GM12878 (cell line): Measurements from ENCODE around the gene BMPR1B. TPM values are rescaled to one million over a fixed set of nuclear protein-coding genes. Genes with fewer than 3 reads are reported as not detected.

Experiments used
- ATAC-seq: fragments of 200-7000 bp; cut with Tn5 transposase; 3 replicates; pipeline ENCODE4 v1.9.1; 2020; ENCODE audit warnings: mild to moderate bottlenecking, moderate library complexity
- BruUV-seq: library from RNA; stranded (reverse); fragments of 400-500 nt; replicated peaks from 2 replicates; lab custom pipeline; 2021; lab: Mats Ljungman, UMichigan
- CTCF ChIA-PET: fragments of 300-600 bp; sonication (Branson Sonifier 250); formaldehyde crosslinking; extraction: SDS; loops from one replicate; lab custom pipeline; 2021; ENCODE audit warnings: inconsistent platforms; lab: Yijun Ruan, JAX
- POLR2A ChIA-PET: fragments of 350-600 bp; formaldehyde crosslinking; extraction: SDS; loops from one replicate; lab custom pipeline; 2021; ENCODE audit warnings: inconsistent platforms; lab: Charles Lee
- RAD21 ChIA-PET: fragments of 300-600 bp; sonication (Branson Sonifier 250); formaldehyde crosslinking; loops from one replicate; lab custom pipeline; 2023; ENCODE audit warnings: antibody characterized with exemption; ENCODE audit not compliant: unreplicated experiment; lab: Charles Lee
- SMC1A ChIA-PET: fragments of 300-600 bp; sonication (Branson Sonifier 250); formaldehyde crosslinking; loops from one replicate; lab custom pipeline; 2023; ENCODE audit not compliant: unreplicated experiment, uncharacterized antibody; lab: Charles Lee
- DNase-seq: peaks from one replicate; pipeline ENCODE4 v3.0.0-alpha.2; 2011; ENCODE audit warnings: low read depth, low spot score
- FAIRE-seq: peaks from 3 replicates; lab custom pipeline; 2011; peaks lifted over from hg19 to GRCh38; lab: Jason Lieb, UNC
- H2AFZ ChIP-seq: 2 replicates; pipeline ENCODE4 v1.6.0; 2011; ENCODE audit warnings: low read depth, low read length, control low read depth; ENCODE audit not compliant: control insufficient read depth
- H3K27ac ChIP-seq: 2 replicates; pipeline ENCODE4 v1.5.1; 2011; ENCODE audit warnings: control low read depth; ENCODE audit not compliant: control insufficient read depth, insufficient read depth
- H3K27me3 ChIP-seq, 2 experiments: replicated peaks in 1 of 2; 2 replicates each; pipeline versions ENCODE4 v1.6.0 to v1.6.1; 2011; ENCODE audit warnings: low read length in 1 of 2; ENCODE audit not compliant: control insufficient read depth in 2 of 2, insufficient read depth in 2 of 2
- H3K36me3 ChIP-seq, 2 experiments: 2 replicates each; pipeline ENCODE4 v1.5.1; 2011; ENCODE audit warnings: low read length in 1 of 2; ENCODE audit not compliant: control insufficient read depth in 2 of 2, insufficient read depth in 2 of 2
- H3K4me1 ChIP-seq: 2 replicates; pipeline ENCODE4 v1.6.1; 2011; ENCODE audit warnings: mild to moderate bottlenecking, low read length, moderate library complexity, mixed read lengths; ENCODE audit not compliant: control insufficient read depth, insufficient read depth
- H3K4me2 ChIP-seq: 2 replicates; pipeline ENCODE4 v1.6.0; 2011; ENCODE audit warnings: control low read depth; ENCODE audit not compliant: control insufficient read depth, insufficient read depth
- H3K4me3 ChIP-seq: fragments of 200-600 bp; sonication (generic); 2 replicates; pipeline ENCODE4 v1.5.1; 2016
- H3K79me2 ChIP-seq: 2 replicates; pipeline ENCODE4 v1.6.0; 2011; ENCODE audit warnings: low read length; ENCODE audit not compliant: control insufficient read depth, insufficient read depth
- H3K9ac ChIP-seq: 2 replicates; pipeline ENCODE4 v1.8.0; 2011; ENCODE audit warnings: low read length, control low read depth, mixed read lengths; ENCODE audit not compliant: control insufficient read depth, insufficient read depth
- H3K9me3 ChIP-seq: replicated peaks from 3 replicates; pipeline ENCODE4 v1.5.1; 2011; ENCODE audit warnings: mild to moderate bottlenecking, low read length; ENCODE audit not compliant: control insufficient read depth, insufficient read depth
- H4K20me1 ChIP-seq: 2 replicates; pipeline ENCODE4 v1.6.0; 2011; ENCODE audit not compliant: control insufficient read depth, insufficient read depth
- CHD2 ChIP-seq: IDR thresholded peaks from 2 replicates; pipeline ENCODE4 v1.6.1; 2011; ENCODE audit warnings: low read depth, low read length, improper control_type of control experiment, borderline replicate concordance
- CREM ChIP-seq: IDR thresholded peaks from 2 replicates; pipeline ENCODE4 v1.6.1; 2014; ENCODE audit warnings: antibody characterized with exemption, low read depth
- ETV6 ChIP-seq, 2 experiments: fragments of 450-650 bp in 1 of 2; IDR thresholded peaks in 1 of 2; conservative IDR thresholded peaks in 1 of 2; 2 replicates each; pipeline ENCODE4 v1.6.1; 2014; ENCODE audit warnings: antibody characterized with exemption in 1 of 2, borderline replicate concordance in 1 of 2, low read depth in 1 of 2, mild to moderate bottlenecking in 1 of 2, moderate library complexity in 1 of 2
- IKZF2 ChIP-seq, 2 experiments: fragments of 450-650 bp; IDR thresholded peaks; 2 replicates each; pipeline ENCODE4 v1.6.1; 2017; ENCODE audit warnings: mild to moderate bottlenecking in 2 of 2, moderate library complexity in 2 of 2
- IRF4 ChIP-seq: IDR thresholded peaks from 2 replicates; pipeline ENCODE4 v1.6.1; 2011; ENCODE audit warnings: low read depth, low read length
- MAX ChIP-seq: IDR thresholded peaks from 2 replicates; pipeline ENCODE4 v1.6.1; 2012; ENCODE audit warnings: low read depth, low read length, improper control_type of control experiment
- MTA3 ChIP-seq: IDR thresholded peaks from 2 replicates; pipeline ENCODE4 v1.6.1; 2012; ENCODE audit warnings: low read length, inconsistent platforms, borderline replicate concordance
- NFXL1 ChIP-seq: fragments of 450-650 bp; IDR thresholded peaks from 2 replicates; pipeline ENCODE4 v1.6.1; 2017; ENCODE audit warnings: antibody characterized with exemption, mild to moderate bottlenecking, borderline replicate concordance
- POLR2A ChIP-seq: IDR thresholded peaks from 2 replicates; pipeline ENCODE4 v1.6.1; 2011; ENCODE audit warnings: low read depth, mild to moderate bottlenecking, low read length
- RFX5 ChIP-seq: IDR thresholded peaks from 2 replicates; pipeline ENCODE4 v1.6.1; 2011; ENCODE audit warnings: low read depth, low read length, improper control_type of control experiment
- SPI1 ChIP-seq: IDR thresholded peaks from 2 replicates; pipeline ENCODE4 v1.6.1; 2011; ENCODE audit warnings: low read depth, mild to moderate bottlenecking, low read length, moderate library complexity, borderline replicate concordance; ENCODE audit not compliant: insufficient read depth
- SREBF2 ChIP-seq: IDR thresholded peaks from 2 replicates; pipeline ENCODE4 v1.6.1; 2012; ENCODE audit warnings: mild to moderate bottlenecking, low read length
- TARDBP ChIP-seq: IDR thresholded peaks from 2 replicates; pipeline ENCODE4 v1.6.1; 2016; ENCODE audit warnings: borderline replicate concordance
- ZBED1 ChIP-seq: IDR thresholded peaks from 2 replicates; pipeline ENCODE4 v1.6.1; 2016; ENCODE audit warnings: borderline replicate concordance
- WGBS: methylation state at CpG from one replicate; pipeline ENCODE4 v1.1.6; 2016; ENCODE audit warnings: low lambda C conversion rate; ENCODE audit not compliant: insufficient replicate concordance, insufficient coverage; ENCODE audit errors: missing lambda C conversion rate; 5-methylcytosine and 5-hydroxymethylcytosine counted together
- in situ Hi-C: fragments of 300-500 bp; cut with MboI; formaldehyde crosslinking; loops from 9 replicates; pipeline ENCODE4 v1.14.3; 2018; ENCODE audit warnings: mixed read lengths
- intact Hi-C: fragments of 100-400 bp; cut with micrococcal nuclease; formaldehyde crosslinking; loops from one replicate; pipeline ENCODE4 v1.14.2; 2022; ENCODE audit not compliant: unreplicated experiment
- polyA plus RNA-seq, 11 experiments: library from polyadenylated mRNA; depleted of rRNA in 4 of 11; unstranded in 6 of 11; stranded (reverse) in 5 of 11; fragments of >200 nt; fragmentation: Nextera tagmentation in 4 of 11; fragmentation: Illumina TruSeq in 1 of 11; extraction: Ambion mirVana in 4 of 11; extraction: Trizol in 1 of 11; gene quantifications; 1 replicate in 1 of 11; 2 replicates in 10 of 11; pipeline versions ENCODE4 v1.2.1 to v1.2.3, GENCODE V29; 2011 to 2016; ENCODE audit warnings: inconsistent platforms in 2 of 11, missing spikeins in 2 of 11, low read depth in 1 of 11
- total RNA-seq, 4 experiments: library from RNA; depleted of rRNA in 3 of 4; stranded (reverse); fragments of >200 nt in 3 of 4; fragmentation: Illumina TruSeq in 1 of 4; extraction: Trizol in 1 of 4; gene quantifications; 2 replicates each; pipeline versions ENCODE4 v1.2.1 to v1.2.3, GENCODE V29; 2013 to 2021
- TF ChIP-seq, protein P1 (sequence below): fragments of 450-650 bp; IDR thresholded peaks from 2 replicates; pipeline ENCODE4 v1.6.1; 2014; ENCODE audit warnings: mild to moderate bottlenecking
- TF ChIP-seq, protein P2 (sequence below): IDR thresholded peaks from 2 replicates; pipeline ENCODE4 v1.6.1; 2011; ENCODE audit warnings: borderline replicate concordance, low read depth, mild to moderate bottlenecking, moderate library complexity, mixed read lengths, low read length; ENCODE audit not compliant: insufficient read depth; ENCODE audit errors: extremely low read length

BMPR1B gene
- total and polyA plus RNA-seq, 10 of the 15 experiments (the other 5 are each of a cell fraction or from before 2014, with no cell fraction given) = not detected

DNA sequence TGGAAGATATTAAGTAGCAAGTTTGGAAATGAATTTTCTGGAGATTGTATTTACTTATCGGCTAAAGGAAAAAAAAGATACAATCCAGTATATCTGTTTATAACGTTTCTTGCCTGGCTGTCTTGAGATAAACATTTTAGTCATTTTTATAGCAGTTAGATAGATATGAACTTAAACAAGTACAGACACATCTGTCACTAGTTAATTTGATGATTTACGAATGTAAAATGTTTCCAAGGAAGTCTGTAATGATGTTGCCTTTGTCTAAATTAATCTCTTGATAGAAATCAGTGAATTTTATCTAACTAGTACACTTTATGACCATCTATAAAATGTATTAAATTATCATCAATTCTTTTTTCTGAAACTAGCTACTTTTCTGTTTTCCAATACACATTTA, 5.7 kb downstream of the BMPR1B start (continued):
- TF ChIP-seq, protein P1, sequence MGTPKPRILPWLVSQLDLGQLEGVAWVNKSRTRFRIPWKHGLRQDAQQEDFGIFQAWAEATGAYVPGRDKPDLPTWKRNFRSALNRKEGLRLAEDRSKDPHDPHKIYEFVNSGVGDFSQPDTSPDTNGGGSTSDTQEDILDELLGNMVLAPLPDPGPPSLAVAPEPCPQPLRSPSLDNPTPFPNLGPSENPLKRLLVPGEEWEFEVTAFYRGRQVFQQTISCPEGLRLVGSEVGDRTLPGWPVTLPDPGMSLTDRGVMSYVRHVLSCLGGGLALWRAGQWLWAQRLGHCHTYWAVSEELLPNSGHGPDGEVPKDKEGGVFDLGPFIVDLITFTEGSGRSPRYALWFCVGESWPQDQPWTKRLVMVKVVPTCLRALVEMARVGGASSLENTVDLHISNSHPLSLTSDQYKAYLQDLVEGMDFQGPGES = no peak
- TF ChIP-seq TARDBP = no peak

GRCh38 chr4:94764069-94764468, 6.3 kb downstream of the BMPR1B start:
- BruUV-seq = no TSS peak
- CTCF ChIA-PET = no interaction called here
- in situ Hi-C loops = no loop called here

More at GRCh38 chr4:94764069-94764468, 6.3 kb downstream of the BMPR1B start:
- no peak overlapping the region for H2AFZ ChIP-seq
- 0% methylated on average over 2 of the region's 2 CpGs for whole genome bisulfite sequencing
- no peak overlapping the region for H3K4me3 ChIP-seq
- DNase-seq (no peak), FAIRE-seq (no peak), ATAC-seq (no peak)
- no peaks in the 10 kb centered on the region for H3K36me3 ChIP-seq
- H3K79me2 ChIP-seq = no peaks in the 10 kb centered on the region
- intact Hi-C loops = no loop called here
- H3K27ac ChIP-seq = no peak overlapping the region
- H3K27me3 ChIP-seq = no peaks in the 10 kb centered on the region; a peak in 1 of 4 replicates
- H3K4me2 ChIP-seq = no peak overlapping the region
- no peaks in the 10 kb centered on the region for H3K4me1 ChIP-seq
- no peaks in the 10 kb centered on the region for H4K20me1 ChIP-seq
- no peak overlapping the region for H3K9ac ChIP-seq
- ChIA-PET SMC1A (no interaction called here), POLR2A (no interaction called here), RAD21 (no interaction called here)
- H3K9me3 ChIP-seq = no peaks in the 10 kb centered on the region
- no peak for TF ChIP-seq SREBF2
- no peak for TF ChIP-seq CHD2
- TF ChIP-seq MAX = no peak
- no peak for TF ChIP-seq IKZF2 (IDR thresholded peaks at IDR 0.05)
- no peak for TF ChIP-seq IRF4
- TF ChIP-seq, protein P2, sequence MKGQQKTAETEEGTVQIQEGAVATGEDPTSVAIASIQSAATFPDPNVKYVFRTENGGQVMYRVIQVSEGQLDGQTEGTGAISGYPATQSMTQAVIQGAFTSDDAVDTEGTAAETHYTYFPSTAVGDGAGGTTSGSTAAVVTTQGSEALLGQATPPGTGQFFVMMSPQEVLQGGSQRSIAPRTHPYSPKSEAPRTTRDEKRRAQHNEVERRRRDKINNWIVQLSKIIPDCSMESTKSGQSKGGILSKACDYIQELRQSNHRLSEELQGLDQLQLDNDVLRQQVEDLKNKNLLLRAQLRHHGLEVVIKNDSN = no peak
- no peak for TF ChIP-seq ETV6 (conservative IDR thresholded peaks at IDR 0.05 in 1 of 2, IDR thresholded peaks at IDR 0.05 in 1 of 2; ENCODE audit: borderline replicate concordance in 1 of 2, low read depth in 1 of 2)
- TF ChIP-seq MTA3 = no peak
- no peak for TF ChIP-seq CREM
- no peak for TF ChIP-seq POLR2A
- no peak for TF ChIP-seq RFX5
- no peak for TF ChIP-seq NFXL1
- TF ChIP-seq SPI1 = no peak
- TF ChIP-seq ZBED1 = no peak
